GM18519 (cell line): ENCODE measurements around the gene LRRC45.

Experiments
- ATAC-seq: cut with Tn5 transposase; IDR thresholded peaks from one replicate; pipeline ENCODE4 v1.9.1; 2021; ENCODE audit warnings: mild to moderate bottlenecking, moderate library complexity; ENCODE audit not compliant: unreplicated experiment, low FRiP score

Gene LRRC45

DNA sequence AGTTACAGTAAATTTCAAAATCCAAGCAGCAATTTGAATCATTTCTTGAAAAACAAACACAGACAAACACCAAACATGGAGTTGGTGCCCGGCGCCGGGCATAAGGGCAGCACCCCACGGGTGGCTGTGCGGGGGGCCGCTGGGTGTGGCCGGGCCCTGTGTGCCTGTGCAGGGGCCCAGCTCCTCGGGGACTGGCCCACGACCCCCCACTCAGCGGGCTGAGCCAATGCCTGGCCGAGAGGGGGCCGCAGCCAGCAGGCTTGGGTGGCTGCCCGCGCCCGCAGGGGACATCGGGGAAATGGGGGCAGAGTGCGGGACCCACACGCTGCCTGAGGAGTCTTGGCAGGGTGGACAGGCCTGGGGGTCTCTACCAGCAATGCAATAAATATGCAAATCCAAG, 55.3 kb downstream of the LRRC45 start:
- no peak for ATAC-seq

DNA sequence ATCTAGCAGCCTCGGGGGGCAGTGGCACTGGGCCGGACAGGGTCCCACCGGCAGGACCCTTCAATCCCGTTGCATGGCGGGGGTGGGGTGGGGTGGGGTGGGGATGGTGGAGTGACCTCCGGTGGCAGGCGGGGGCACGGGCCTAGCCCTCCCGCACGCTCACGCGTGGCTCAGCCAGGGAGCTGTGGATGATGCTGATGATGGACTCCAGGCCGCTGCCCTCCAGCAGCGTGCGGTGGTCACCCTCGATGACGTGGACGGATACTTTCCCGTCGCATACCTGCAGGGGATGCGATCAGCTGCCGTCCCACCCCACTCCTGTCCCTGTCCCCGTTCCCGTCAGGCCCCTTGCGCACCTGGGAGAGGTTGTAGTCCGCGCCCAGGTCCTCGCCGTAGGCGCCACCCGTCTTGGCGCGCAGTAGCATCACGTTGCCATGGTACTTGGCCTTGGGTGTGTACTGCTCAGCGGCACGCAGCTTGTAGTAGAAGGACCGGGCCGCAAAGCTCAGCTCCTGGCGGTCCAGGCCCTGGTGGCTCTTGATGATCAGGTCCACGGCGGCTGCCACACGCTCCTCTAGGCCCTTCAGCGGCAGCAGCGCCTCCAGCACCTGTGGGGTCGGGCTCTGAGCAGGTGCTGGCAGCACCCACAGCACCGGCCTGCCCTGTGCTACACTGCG, 56.0 kb downstream of the LRRC45 start:
- no peak for ATAC-seq

DNA sequence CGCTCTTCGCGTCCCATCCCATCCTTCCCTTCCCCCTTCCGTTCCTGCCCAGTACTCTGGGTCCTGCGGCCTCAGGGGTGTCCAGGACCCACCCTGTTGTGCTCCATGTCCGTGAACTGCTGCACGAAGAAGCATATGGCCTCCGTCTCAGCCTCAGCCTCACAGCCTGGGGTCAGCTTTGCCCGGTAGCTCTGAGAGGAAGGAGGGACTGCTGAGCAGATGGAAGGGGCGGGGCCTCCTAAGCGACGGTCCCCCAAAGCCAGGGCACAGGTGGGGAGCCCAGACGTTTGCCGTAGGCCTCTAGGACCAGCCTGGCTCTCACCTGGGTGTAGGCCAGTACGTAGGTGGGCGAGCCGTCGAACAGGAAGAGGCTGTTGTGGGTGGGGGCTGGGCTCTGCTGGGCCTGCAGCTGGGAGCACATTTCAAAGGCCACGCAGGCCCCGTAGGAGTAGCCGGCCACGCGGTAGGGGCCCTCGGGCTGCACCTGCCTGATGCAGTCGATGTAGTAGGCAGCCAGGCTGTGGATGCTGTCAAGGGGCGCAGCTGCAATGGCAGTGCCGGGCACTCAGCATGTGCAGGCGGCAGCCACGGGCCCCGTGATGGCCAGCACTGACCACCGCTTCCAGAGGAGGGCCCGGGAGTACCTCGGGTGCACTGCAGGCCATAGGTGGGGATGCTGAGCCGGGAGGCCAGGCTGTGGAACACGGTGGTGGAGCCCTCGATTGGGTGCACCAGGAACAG, 57.1 kb downstream of the LRRC45 start:
- ATAC-seq, result no peak
